Natural killer cell treated with Interleukin-12 subunit alpha and Interleukin-12 subunit beta and Interleukin-15 and Interleukin-18, amount 100 ng/mL, for 72 hours (primary cell): ENCODE data around the gene HEXD. TPM values are rescaled to one million over a fixed set of nuclear protein-coding genes. Genes with fewer than 3 reads are reported as not detected.

Experiments
- ATAC-seq, 2 donors: fragments of 150-1000 bp; cut with Tn5 transposase in 1 of 2; sonication (Bioruptor Pico), chemical (Tn5 transposase) in 1 of 2; 2 replicates each; pipeline ENCODE4 v1.10.0; 2021
- DNase-seq: peaks from one replicate; pipeline ENCODE4 v3.0.0; 2022; ENCODE audit warnings: low spot score
- H3K27ac Mint-ChIP-seq, 2 donors: 1 replicate in 1 of 2; 2 replicates in 1 of 2; pipeline ENCODE4 v1.8.0; 2022; ENCODE audit warnings: mixed read lengths in 2 of 2, mild to moderate bottlenecking in 1 of 2, moderate library complexity in 1 of 2
- H3K27me3 Mint-ChIP-seq, 2 donors: 1 replicate in 1 of 2; 2 replicates in 1 of 2; pipeline ENCODE4 v1.8.0; 2022; ENCODE audit warnings: mixed read lengths in 2 of 2
- H3K36me3 Mint-ChIP-seq: one replicate; pipeline ENCODE4 v1.8.0; 2022; ENCODE audit warnings: mixed read lengths
- H3K4me1 Mint-ChIP-seq, 2 donors: 1 replicate in 1 of 2; 2 replicates in 1 of 2; pipeline ENCODE4 v1.8.0; 2022; ENCODE audit warnings: low read depth in 2 of 2, mixed read lengths in 2 of 2, mild to moderate bottlenecking in 1 of 2
- H3K4me3 Mint-ChIP-seq: one replicate; pipeline ENCODE4 v1.8.0; 2022; ENCODE audit warnings: mixed read lengths
- H3K9me3 Mint-ChIP-seq: 2 replicates; pipeline ENCODE4 v1.8.0; 2022; ENCODE audit warnings: mixed read lengths
- total RNA-seq, 2 donors: library from RNA; stranded (reverse); gene quantifications; one replicate each; pipeline ENCODE4 v1.2.3, GENCODE V29; 2022

The HEXD gene
- total RNA-seq, 2 donors from 2014 or later = 19.5 to 40.1 TPM

DNA sequence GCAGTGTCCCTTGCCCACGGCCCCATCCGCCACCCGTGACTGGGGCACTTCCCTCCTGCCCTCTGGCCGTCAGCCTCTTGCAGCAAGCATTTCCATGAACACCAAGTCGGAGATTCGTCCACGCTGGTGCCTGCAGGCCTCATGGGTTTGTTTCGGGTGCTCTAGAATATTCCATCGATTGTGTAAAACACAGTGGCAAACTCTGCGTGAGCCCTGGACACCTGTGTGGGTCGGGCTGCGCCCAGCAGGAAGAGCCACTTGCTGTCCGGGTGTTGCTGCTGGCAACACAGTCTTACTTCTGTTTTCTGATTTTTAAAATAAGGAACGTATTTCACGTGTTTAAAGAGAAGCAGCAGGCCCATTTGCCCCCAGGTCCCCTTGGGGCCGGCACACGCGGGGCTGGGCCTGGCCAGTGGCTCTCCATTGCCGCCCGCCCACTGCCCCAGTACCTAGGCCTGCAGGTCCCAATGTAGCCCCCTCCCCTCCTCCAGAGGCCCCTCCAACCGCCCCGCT is 22.4 kb downstream of the HEXD start:
- Mint-ChIP-seq H3K36me3 (no peaks in the 10 kb centered on the region), H3K27me3 (no peaks in the 10 kb centered on the region), H3K4me3 (no peak overlapping the region), H3K27ac (no peak overlapping the region), H3K9me3 (no peaks in the 10 kb centered on the region), H3K4me1 (peaks cover 0 to 10% of the 10 kb centered on the region in 2 donors)
- DNase-seq (no peak), ATAC-seq (no peak)

DNA sequence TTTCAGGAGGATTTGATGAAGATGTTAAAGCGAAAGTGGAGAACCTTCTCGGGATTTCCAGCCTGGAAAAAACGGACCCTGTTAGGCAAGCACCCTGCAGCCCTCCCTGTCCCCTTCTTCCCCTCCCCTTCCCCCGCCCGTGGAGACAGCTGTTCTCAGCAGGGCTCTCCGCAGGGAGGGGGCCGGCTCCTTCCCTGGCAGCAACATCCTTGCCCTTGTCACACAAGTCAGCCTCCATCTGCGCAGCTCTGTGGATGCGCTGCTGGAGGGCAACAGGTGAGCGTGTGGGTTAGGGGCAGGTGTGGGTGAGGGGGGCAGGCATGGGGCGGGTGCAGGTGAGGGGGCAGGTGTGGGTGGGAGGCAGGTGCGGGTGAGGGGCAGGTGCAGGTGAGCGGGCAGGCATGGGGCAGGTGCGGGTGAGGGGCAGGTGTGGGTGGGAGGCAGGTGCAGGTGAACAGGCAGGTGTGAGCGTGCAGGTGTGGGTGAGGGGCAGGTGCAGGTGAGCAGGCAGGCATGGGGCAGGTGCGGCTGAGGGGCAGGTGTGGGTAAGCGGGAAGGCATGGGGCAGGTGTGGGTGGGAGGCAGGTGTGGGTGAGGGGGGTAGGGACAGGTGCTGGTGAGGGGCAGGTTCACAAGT is 23.0 kb downstream of the HEXD start:
- DNase-seq = no peak
- H3K4me1 Mint-ChIP-seq = peaks cover 0 to 15% of the 10 kb centered on the region in 2 donors
- H3K4me3 Mint-ChIP-seq = no peak overlapping the region
- no peaks in the 10 kb centered on the region for H3K36me3 Mint-ChIP-seq
- H3K27ac Mint-ChIP-seq = no peak overlapping the region
- H3K27me3 Mint-ChIP-seq = no peaks in the 10 kb centered on the region
- ATAC-seq = no peak
- H3K9me3 Mint-ChIP-seq = no peaks in the 10 kb centered on the region

DNA sequence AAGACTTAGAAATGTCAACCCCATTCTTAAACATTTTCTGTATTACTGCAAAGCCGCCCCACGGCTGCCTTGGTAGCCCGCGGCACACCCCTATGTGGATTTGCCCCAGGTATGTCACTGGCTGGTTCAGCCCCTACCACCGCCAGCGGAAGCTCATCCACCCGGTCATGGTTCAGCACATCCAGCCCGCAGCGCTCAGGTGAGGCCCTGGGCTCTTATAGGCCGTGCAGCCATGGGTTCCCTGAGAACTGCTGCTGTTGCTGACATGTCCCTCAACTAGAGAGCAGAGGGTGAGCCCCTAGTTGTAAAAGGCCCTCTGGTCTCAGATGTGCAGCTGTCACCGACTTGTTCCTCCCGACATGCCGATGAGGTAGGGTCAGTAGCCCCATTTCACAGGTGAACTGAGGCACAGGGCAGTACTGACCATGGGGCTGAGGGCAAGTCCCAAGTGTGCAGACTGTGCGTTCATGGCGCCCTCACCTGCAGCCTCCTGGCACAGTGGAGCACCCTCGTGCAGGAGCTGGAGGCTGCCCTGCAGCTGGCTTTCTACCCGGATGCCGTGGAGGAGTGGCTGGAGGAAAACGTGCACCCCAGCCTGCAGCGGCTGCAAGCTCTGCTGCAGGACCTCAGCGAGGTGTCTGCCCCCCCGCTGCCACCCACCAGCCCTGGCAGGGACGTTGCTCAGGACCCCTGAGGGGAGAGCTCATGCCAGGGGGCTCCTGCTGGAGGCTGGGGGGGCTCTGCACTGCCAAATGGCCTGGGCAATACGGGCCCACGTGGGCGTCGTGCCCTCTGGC is 23.7 kb downstream of the HEXD start:
- H3K27me3 Mint-ChIP-seq = no peaks in the 10 kb centered on the region
- DNase-seq = no peak
- H3K36me3 Mint-ChIP-seq = no peaks in the 10 kb centered on the region
- ATAC-seq = no peak
- H3K4me1 Mint-ChIP-seq = peaks cover 0 to 18% of the 10 kb centered on the region in 2 donors
- H3K4me3 Mint-ChIP-seq = no peak overlapping the region
- no peak overlapping the region for H3K27ac Mint-ChIP-seq
- H3K9me3 Mint-ChIP-seq = no peaks in the 10 kb centered on the region

GRCh38 chr17:82442643-82443464 is 24.7 kb downstream of the HEXD start:
- Mint-ChIP-seq H3K9me3 (no peaks in the 10 kb centered on the region), H3K4me3 (no peak overlapping the region), H3K4me1 (peaks cover 4 to 19% of the 10 kb centered on the region in 2 donors), H3K36me3 (no peaks in the 10 kb centered on the region), H3K27me3 (no peaks in the 10 kb centered on the region), H3K27ac (no peak overlapping the region)
- no peak for ATAC-seq
- no peak for DNase-seq

- H3K9me3 Mint-ChIP-seq = no peaks in the 10 kb centered on the region
- DNase-seq (no peak), ATAC-seq (no peak)
- H3K4me1 Mint-ChIP-seq = peaks cover 6 to 21% of the 10 kb centered on the region in 2 donors
- no peaks in the 10 kb centered on the region for H3K27me3 Mint-ChIP-seq
- no peak overlapping the region for H3K27ac Mint-ChIP-seq
- no peaks in the 10 kb centered on the region for H3K36me3 Mint-ChIP-seq
- no peak overlapping the region for H3K4me3 Mint-ChIP-seq
These were observed 25.5 kb downstream of the HEXD start for GRCh38 chr17:82443465-82444283.

DNA sequence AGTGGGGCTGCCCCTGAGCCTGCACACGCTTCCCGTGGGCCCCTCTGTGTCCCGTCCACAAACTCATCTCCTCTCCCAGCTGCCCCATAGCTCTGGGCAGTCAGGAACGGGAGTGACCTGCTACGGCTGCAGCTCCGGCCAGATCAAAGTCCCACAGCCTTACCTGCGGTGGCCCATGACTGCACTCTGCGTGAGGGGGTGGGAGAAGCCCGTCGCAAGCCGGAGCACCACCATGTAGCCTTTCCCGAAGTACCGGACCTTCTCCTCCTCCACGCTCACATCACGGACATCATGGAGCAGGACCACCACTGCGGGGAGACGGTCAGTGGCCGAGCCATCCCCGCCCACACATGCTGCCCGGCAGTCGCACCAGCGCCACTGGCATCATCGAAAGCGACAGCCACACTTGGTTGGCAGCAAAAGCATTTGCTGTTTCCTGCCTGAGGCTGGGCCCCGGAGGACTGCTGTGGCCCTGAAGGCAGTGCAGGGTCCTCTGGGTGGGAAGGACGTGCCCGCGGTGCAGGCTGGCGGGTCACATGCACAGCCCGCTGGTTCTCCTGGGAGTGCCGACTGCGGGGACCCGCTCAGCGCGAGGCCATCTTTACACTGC is 26.2 kb downstream of the HEXD start:
- H3K9me3 Mint-ChIP-seq = no peaks in the 10 kb centered on the region
- DNase-seq (no peak), ATAC-seq (no peak)
- no peak overlapping the region for H3K27ac Mint-ChIP-seq
- H3K4me1 Mint-ChIP-seq = peaks cover 7 to 21% of the 10 kb centered on the region in 2 donors
- H3K36me3 Mint-ChIP-seq = no peaks in the 10 kb centered on the region
- no peak overlapping the region for H3K4me3 Mint-ChIP-seq
- no peaks in the 10 kb centered on the region for H3K27me3 Mint-ChIP-seq

DNA sequence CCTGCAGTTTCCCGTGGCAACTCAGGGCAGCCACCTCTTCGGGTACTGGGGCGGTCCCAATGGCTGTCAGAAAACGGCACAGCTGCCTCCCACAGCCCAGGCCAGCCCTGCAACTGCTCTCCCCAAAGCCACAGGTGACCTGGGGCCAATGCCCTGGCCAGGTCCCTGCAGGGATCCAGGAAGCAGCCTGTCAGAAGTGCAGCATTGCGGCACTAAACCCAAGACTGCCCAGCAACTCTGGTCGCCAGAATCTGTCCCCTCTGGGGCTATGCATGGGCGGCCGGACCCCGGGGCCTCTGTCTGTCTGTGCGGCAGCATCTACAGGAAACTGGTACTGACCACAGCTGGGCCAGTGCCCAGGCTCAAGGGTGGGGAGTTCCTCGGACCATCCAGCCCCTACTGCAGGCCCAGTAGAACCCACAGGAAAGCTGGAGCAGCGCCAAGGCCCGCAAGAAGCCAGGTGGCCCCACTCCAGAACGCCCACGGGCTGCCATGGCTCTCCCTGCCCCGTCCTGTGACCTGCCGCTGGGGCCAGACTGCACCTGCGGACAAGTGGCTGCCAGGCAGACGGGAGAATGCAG is 26.9 kb downstream of the HEXD start:
- H3K36me3 Mint-ChIP-seq = no peaks in the 10 kb centered on the region

DNA sequence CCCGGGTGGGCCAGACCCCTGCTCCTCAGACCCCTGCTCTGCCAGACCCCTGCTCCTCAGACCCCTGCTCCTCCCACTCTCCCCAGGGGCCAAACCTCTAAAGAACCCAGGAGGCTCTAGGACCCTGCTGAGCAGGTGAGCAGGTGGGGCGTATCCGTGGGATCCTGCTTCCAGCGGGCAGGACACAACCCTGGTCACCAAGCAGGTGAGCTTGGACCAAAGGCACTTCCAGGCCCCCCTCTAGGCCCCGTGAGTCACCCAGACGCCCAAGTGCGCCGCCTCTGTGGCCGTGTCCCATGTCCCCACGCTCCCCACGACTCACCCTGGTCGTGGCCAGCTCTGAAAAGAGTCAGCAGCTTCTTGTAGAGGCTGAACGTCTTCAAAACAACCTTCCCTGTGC is 27.4 kb downstream of the HEXD start:
- H3K4me3 Mint-ChIP-seq = no peak overlapping the region
- H3K4me1 Mint-ChIP-seq = peaks cover 12 to 24% of the 10 kb centered on the region in 2 donors
- H3K27ac Mint-ChIP-seq = peak overlapping the region; percentile 35 to 50
- no peaks in the 10 kb centered on the region for H3K36me3 Mint-ChIP-seq
- ATAC-seq = no peak
- H3K27me3 Mint-ChIP-seq = no peaks in the 10 kb centered on the region
- DNase-seq = no peak
- H3K9me3 Mint-ChIP-seq = no peaks in the 10 kb centered on the region

More for the DNA sequence above, 26.9 kb downstream of the HEXD start:
- Mint-ChIP-seq H3K27ac (no peak overlapping the region), H3K4me3 (no peak overlapping the region), H3K27me3 (no peaks in the 10 kb centered on the region), H3K9me3 (no peaks in the 10 kb centered on the region), H3K4me1 (peaks cover 12 to 27% of the 10 kb centered on the region in 2 donors)
- ATAC-seq = no peak
- no peak for DNase-seq

DNA sequence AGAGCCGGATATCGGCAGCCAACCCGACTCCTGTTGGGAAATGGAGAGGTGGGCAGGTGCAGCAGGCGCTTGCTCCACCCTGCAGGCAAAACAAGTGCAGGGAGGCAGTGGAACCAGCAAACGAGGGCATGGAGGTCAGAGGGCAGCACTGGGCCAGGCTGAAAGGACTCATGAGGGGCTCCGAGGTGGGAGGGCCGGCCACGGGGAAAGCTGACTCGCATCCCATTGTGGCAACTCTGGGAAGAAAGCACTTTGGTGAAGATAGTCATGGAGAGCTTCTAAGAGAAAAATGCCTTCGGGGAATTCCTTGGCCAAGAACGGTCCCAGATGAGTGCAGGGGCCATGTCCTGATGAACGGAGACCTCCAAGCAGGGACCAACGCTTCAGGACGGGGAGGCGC is 28.0 kb downstream of the HEXD start:
- Mint-ChIP-seq H3K27me3 (no peaks in the 10 kb centered on the region), H3K36me3 (no peaks in the 10 kb centered on the region), H3K27ac (peak overlapping the region; percentile 35 to 50), H3K4me1 (peaks cover 17 to 29% of the 10 kb centered on the region in 2 donors), H3K9me3 (no peaks in the 10 kb centered on the region), H3K4me3 (no peak overlapping the region)
- ATAC-seq (no peak), DNase-seq (no peak)

DNA sequence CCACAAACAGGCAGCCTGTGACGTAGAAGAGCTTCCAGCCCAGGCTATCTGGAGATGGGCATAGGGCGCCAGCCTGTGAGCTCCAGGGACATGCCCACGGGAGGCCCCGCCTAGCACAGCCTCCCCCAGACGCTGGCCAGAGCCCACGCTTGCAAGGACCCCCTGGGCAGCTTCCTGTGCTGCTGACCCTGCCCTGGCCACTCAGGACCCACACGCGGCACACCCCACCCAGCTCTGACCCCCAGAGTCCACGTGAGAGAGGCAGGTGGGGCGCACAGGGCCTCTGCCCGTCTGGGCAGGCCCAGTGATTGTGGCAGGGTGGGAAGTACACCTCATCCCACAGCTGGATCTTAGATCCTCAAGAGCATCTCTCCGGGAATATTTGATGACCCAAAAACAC is 28.5 kb downstream of the HEXD start:
- Mint-ChIP-seq H3K27ac (peak overlapping the region in 1 of 2 donors; percentile 76), H3K27me3 (no peaks in the 10 kb centered on the region), H3K9me3 (no peaks in the 10 kb centered on the region), H3K4me3 (no peak overlapping the region), H3K4me1 (peaks cover 22 to 34% of the 10 kb centered on the region in 2 donors), H3K36me3 (no peaks in the 10 kb centered on the region)
- no peak for DNase-seq
- no peak for ATAC-seq

DNA sequence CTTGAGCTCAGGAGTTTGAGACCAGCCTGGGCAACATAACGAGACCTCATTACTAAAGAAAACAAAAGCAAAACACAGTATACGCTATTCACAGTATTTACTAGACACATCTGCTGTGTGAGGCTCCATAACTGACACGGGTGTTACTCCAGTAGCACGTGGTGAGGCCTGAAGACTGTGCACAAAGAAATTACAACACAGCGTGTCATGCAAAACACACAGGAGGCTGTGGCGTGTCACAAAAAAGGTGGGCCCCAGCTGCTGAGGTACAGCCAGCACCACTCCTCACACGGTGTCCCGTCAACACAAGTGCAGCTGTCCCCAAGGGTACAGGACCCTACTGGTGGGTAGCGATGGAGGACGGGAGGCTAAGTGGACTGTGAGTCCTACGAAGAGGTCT is 29.7 kb downstream of the HEXD start:
- peaks cover 31 to 43% of the 10 kb centered on the region in 2 donors for H3K4me1 Mint-ChIP-seq
- no peaks in the 10 kb centered on the region for H3K9me3 Mint-ChIP-seq
- no peaks in the 10 kb centered on the region for H3K36me3 Mint-ChIP-seq
- DNase-seq = no peak
- ATAC-seq = no peak
- peak overlapping the region; percentile 76 to 82 for H3K27ac Mint-ChIP-seq
- H3K27me3 Mint-ChIP-seq = no peaks in the 10 kb centered on the region
- H3K4me3 Mint-ChIP-seq = peak overlapping the region; percentile 71

GRCh38 chr17:82449131-82449882 is 31.2 kb downstream of the HEXD start:
- H3K36me3 Mint-ChIP-seq = no peaks in the 10 kb centered on the region
- peaks cover 31 to 46% of the 10 kb centered on the region in 2 donors for H3K4me1 Mint-ChIP-seq
- peak overlapping the region; percentile 99 for H3K4me3 Mint-ChIP-seq
- H3K9me3 Mint-ChIP-seq = no peaks in the 10 kb centered on the region
- peak; percentile 59 to 63 for ATAC-seq
- DNase-seq = peak; percentile 73
- no peaks in the 10 kb centered on the region for H3K27me3 Mint-ChIP-seq
- H3K27ac Mint-ChIP-seq = peak overlapping the region; percentile 100
